IgD-negative memory B cell (primary cell): ENCODE results near the gene REN. TPM values are rescaled to one million over a fixed set of nuclear protein-coding genes. Genes with fewer than 3 reads are reported as not detected.

ENCODE experiments used
- H3K27ac Mint-ChIP-seq, 3 donors: one replicate each; pipeline ENCODE4 v1.8.0; 2020 to 2022; ENCODE audit warnings: mild to moderate bottlenecking in 3 of 3, mixed read lengths in 3 of 3, moderate library complexity in 1 of 3
- H3K27me3 Mint-ChIP-seq: one replicate; pipeline ENCODE4 v1.8.0; 2021; ENCODE audit warnings: mixed read lengths
- H3K36me3 Mint-ChIP-seq: one replicate; pipeline ENCODE4 v1.8.0; 2020; ENCODE audit warnings: mild to moderate bottlenecking, mixed read lengths
- H3K4me1 Mint-ChIP-seq, 3 donors: one replicate each; pipeline ENCODE4 v1.8.0; 2020 to 2022; ENCODE audit warnings: mixed read lengths in 3 of 3, mild to moderate bottlenecking in 1 of 3
- H3K4me3 Mint-ChIP-seq, 4 donors: one replicate each; pipeline ENCODE4 v1.8.0; 2020 to 2022; ENCODE audit warnings: mild to moderate bottlenecking in 4 of 4, mixed read lengths in 4 of 4, moderate library complexity in 3 of 4
- H3K9me3 Mint-ChIP-seq, 3 donors: one replicate each; pipeline ENCODE4 v1.8.0; 2020 to 2021; ENCODE audit warnings: mixed read lengths in 3 of 3, mild to moderate bottlenecking in 1 of 3
- polyA plus RNA-seq: library from polyadenylated mRNA; unstranded; fragments of 300-500 nt; fragmentation: Illumina TruSeq; gene quantifications from one replicate; pipeline ENCODE4 v1.2.3, GENCODE V29; 2021

REN gene
- polyA plus RNA-seq, 1 donor from 2014 or later: not detected

DNA sequence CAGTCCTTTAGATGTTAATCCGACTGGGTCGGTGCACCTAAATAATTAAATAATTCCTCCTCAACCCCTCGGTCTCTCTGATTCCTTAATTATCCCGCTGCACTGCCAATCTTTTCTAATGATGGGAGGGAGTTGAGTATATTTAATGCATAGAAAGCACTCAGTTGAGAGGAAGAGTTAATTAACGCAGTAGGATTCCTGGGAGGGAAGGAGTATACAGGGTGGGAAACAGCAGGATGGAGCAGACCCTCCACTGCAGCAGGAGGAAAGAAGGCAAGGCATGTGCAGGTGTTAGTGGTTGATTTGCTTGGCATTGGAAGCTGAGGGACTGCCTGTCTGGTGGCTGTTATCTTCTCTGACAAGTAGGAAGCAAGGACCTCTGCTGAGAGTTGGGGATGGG is 9.9 kb upstream of the REN start:
- Mint-ChIP-seq H3K36me3 (no peaks in the 10 kb centered on the region), H3K27me3 (peaks cover 12% of the 10 kb centered on the region), H3K27ac (no peak overlapping the region), H3K4me3 (no peak overlapping the region), H3K4me1 (no peaks in the 10 kb centered on the region), H3K9me3 (peaks cover 3 to 15% (median 4%) of the 10 kb centered on the region in 3 donors)

DNA sequence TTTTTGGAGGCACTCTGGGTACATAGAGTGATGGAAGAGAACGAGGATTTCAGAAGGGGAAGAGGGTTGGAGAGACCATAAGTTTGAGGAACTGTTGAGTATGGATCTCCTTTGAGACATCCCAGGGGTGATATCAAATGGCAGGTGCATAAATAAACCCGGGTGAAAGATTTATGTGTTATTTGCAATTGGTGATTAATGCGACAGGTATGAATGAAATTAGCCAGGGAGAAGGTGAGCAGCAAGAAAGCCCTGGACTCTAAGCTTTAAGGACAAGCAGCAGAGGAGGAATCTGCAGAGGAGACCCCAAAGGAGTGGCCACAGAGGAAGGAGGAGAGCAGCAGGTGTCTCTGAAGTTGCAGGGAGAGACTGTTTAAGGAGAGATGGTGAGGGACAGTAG is 8.8 kb upstream of the REN start:
- no peak overlapping the region for H3K27ac Mint-ChIP-seq
- peaks cover 12% of the 10 kb centered on the region for H3K27me3 Mint-ChIP-seq
- no peaks in the 10 kb centered on the region for H3K4me1 Mint-ChIP-seq
- H3K36me3 Mint-ChIP-seq: no peaks in the 10 kb centered on the region
- H3K4me3 Mint-ChIP-seq: no peak overlapping the region
- H3K9me3 Mint-ChIP-seq: peaks cover 7 to 20% (median 10%) of the 10 kb centered on the region in 3 donors

DNA sequence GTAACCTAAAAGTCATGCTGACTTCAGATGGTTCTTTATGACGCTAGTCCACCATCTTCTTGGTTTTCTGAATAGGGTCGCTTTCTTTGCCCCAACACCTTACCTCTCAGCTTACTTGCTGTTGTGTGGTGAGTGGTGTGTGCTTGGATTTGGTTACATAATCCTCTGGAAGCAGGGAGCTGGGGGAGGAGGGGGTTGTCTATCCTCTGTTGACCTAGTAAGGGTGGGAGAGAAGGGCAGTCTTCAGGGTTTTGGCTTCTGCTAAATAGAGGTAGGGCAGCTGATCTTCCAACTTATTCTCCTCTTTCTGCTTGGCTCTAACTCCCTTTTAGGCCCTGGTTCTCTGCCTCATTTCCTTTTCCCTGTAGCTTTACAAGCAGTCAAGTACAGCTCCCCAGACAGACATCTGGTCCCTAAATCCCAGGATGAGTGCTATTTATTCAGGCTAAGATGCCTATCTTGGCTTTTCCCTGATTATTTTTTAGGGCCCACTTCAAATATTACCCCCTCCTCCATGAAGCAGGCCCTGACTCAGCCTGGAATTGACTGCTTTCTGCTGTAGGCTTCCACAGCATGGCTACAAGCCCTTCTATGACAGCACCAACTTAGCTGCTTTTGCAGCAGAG is 6.4 kb upstream of the REN start:
- Mint-ChIP-seq H3K27ac (no peak overlapping the region), H3K36me3 (no peaks in the 10 kb centered on the region), H3K27me3 (peaks cover 5% of the 10 kb centered on the region), H3K4me3 (no peak overlapping the region), H3K4me1 (no peaks in the 10 kb centered on the region), H3K9me3 (peaks cover 7 to 33% (median 10%) of the 10 kb centered on the region in 3 donors)

DNA sequence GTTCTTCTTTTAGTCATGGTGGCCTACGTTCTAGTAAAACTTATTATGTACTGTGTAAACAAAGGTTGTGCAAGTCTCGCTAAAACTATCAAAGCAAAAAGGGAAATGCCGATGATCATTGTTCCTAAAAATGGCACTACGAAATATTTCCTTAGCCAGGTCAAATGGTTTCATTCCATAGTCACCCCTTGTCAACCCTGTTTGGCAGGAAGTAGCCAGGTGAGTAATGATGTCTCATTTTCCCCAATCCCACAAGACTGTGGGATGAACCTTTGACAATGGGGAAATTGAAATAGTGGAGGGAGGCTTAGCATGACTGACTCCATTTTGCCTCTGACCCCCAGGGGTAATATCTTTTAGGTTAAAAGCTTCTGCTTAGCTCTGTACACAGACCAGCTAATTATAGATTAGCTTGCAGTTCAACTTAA is 5.6 kb upstream of the REN start:
- Mint-ChIP-seq H3K4me3 (no peak overlapping the region), H3K27ac (no peak overlapping the region), H3K27me3 (peaks cover 8% of the 10 kb centered on the region), H3K4me1 (no peaks in the 10 kb centered on the region), H3K36me3 (no peaks in the 10 kb centered on the region), H3K9me3 (peaks cover 7 to 33% (median 10%) of the 10 kb centered on the region in 3 donors)

DNA sequence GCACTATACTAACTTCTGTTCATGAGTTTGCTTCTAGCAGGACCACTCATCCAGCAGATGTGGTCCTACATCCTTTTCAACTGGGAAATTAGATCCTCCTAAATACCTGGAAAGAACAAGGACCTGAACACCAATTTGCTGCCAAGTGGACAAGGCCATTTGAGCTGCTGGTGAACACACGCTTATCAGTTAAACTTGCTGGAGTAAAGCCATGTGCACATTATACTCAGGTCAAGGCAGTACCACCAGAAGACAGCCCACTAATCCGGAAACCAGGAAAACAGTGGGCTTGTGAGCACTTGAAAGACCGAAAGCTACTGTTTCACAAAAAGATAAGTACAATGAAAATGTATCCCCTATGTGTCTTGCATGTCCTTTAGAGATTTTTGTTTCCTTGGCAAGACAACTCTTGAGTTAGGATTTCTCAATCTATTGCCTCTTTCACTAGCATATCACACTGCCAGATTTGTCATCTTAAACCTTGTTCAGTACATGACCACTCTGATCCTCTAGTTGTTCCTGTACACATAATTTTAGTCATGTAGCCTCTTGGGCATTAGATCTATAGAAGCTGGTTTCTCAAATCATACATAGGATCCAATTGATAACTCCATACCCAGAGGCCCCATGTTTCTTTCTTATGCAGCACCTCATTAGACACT is 4.5 kb upstream of the REN start:
- Mint-ChIP-seq H3K4me1 (no peaks in the 10 kb centered on the region), H3K27ac (no peak overlapping the region), H3K9me3 (peaks cover 7 to 33% (median 11%) of the 10 kb centered on the region in 3 donors)

DNA sequence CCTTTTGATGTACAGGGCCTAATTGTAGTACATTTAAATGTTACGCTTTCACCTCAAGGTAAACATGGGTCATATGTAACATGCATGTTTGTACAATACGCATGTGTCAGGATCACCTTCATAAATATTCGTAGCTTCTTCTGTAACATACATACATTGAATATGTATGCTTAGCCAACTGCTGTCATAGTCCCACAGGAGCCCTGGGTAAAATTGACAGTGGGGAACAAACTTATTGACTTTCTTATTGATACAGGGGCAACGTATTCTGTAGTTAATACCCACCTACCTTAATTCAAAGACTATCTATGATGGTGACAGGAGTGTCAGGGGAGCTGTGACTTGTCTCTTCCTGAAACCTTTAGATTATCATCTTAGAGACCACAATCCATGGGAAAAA is 3.7 kb upstream of the REN start:
- Mint-ChIP-seq H3K4me1 (no peaks in the 10 kb centered on the region), H3K36me3 (peaks cover 1% of the 10 kb centered on the region), H3K27ac (no peak overlapping the region), H3K9me3 (peaks cover 7 to 33% (median 11%) of the 10 kb centered on the region in 3 donors), H3K4me3 (peak overlapping the region in 1 of 4 donors; percentile 34), H3K27me3 (peaks cover 15% of the 10 kb centered on the region)

More for the DNA sequence above, 4.5 kb upstream of the REN start:
- H3K27me3 Mint-ChIP-seq: peaks cover 11% of the 10 kb centered on the region
- H3K36me3 Mint-ChIP-seq: no peaks in the 10 kb centered on the region
- no peak overlapping the region for H3K4me3 Mint-ChIP-seq

DNA sequence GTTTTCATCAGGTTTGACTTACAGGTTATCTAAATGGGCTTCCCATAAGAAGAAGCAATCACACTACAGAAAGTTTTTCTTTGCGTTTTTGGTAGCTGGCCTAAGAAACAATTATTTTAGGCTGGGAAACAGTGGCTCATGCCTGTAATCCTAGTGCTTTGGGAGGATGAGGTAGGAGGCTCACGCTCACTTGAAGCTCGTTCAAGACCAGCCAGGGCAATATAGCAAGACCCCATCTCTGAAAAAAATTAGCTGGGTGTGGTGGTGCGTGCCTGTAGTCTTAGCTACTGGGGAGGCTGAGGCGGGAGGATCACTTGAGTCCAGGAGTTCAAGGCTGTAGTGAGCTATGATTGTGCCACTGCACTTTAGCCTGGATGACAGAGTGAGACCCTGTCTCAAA is 1.6 kb upstream of the REN start:
- peaks cover 6 to 28% (median 11%) of the 10 kb centered on the region in 3 donors for H3K9me3 Mint-ChIP-seq
- H3K4me3 Mint-ChIP-seq: no peak overlapping the region
- H3K27me3 Mint-ChIP-seq: peaks cover 10% of the 10 kb centered on the region
- H3K36me3 Mint-ChIP-seq: peaks cover 1% of the 10 kb centered on the region
- H3K27ac Mint-ChIP-seq: no peak overlapping the region
- H3K4me1 Mint-ChIP-seq: no peaks in the 10 kb centered on the region

DNA sequence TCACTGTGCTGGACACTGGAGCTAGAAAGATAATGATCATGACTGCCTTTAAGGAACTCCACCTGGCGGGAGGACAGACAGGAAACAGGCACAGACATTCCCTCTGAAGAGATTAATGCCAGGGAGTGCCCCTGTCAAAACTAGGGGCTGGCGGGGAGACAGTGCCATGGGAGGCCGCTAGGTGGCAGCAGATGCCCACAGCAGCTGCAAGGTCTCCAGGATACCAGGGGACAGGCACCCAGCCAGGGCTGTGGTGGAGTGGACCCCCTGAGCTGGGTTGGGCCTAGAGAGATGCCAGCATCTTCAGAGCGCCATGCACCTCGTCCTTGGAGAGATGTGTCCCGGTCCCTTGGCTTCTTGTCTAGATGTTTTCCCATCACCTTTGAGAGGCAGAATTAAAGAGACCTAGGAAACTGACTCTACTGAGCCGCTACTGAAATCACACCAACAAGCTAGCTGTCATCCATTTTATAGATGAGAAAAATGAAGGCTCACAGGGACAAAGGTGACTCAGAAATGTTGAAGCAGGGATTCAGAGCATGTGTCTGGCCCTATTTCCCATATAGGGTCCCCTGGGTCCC is 3.6 kb downstream of the REN start:
- H3K4me1 Mint-ChIP-seq: peaks cover 0 to 2% (median 0%) of the 10 kb centered on the region in 3 donors
- peaks cover 1% of the 10 kb centered on the region for H3K36me3 Mint-ChIP-seq
- H3K27me3 Mint-ChIP-seq: peaks cover 20% of the 10 kb centered on the region
- no peak overlapping the region for H3K27ac Mint-ChIP-seq
- no peak overlapping the region for H3K4me3 Mint-ChIP-seq
- H3K9me3 Mint-ChIP-seq: peaks cover 0 to 1% (median under 1%) of the 10 kb centered on the region in 3 donors

DNA sequence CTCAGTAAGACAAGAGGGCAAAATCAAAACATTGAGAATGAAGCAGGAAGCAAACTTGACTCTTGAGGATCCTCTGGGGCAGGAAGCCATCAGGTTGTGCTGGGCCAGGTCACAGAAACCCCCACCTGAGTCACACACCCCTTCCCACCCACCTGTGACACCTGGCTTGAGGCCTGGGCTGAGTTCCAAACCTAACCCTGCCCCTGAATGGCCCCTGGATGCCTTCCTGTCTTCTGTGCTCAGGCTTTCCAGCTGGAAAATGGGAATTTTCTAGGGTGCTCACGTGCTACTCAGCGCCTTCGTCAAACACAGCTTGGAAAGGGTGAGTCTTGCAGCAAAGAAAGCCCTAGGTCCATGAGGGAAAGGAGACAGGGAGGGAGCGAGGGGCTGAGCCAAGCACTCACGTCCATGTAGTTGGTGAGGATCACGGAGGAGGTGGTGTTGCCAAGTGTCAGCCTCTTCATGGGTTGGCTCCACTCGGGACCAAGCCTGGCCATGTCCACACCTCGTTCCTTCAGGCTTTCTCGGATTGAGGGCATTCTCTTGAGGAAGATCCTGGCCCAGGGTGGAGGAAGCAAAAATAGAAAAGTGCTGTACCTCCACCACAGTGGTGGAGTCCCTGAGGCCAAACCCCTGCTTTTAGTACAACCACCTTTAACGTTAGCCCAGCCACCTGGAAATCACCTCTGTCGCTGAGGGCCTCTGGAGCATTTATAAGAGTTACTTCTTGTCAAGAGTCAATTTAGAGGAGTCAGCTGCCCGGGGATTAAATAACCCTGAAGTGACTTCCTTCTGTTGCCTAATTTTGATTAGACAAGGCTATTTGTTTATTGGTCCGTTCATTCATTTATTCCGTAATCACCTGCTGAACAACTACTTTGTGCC is 4.3 kb downstream of the REN start:
- Mint-ChIP-seq H3K27me3 (peaks cover 20% of the 10 kb centered on the region), H3K4me1 (peaks cover 0 to 2% (median 0%) of the 10 kb centered on the region in 3 donors), H3K36me3 (peaks cover 1% of the 10 kb centered on the region), H3K4me3 (no peak overlapping the region), H3K27ac (no peak overlapping the region), H3K9me3 (peaks cover 0 to 1% (median 0%) of the 10 kb centered on the region in 3 donors)

DNA sequence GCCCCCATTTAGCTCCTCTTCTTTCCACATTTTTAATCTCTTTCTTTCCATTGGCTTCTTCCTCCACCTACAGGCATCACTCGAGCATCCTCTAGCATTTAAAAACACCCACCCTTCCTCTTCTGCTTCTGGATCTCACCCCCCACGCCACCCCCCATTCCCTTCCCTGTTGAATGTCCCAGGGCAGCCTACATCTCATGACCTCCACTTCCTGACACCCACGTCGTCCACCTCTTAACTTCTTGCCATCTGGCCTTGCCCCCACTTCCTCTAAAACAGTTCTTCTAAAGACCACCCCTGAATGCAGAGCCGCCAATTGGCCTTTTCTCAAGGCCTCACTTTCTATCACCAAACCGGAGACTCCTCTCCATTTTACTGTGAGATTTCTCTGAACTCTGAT is 8.2 kb downstream of the REN start:
- Mint-ChIP-seq H3K27me3 (peaks cover 27% of the 10 kb centered on the region), H3K27ac (no peak overlapping the region), H3K4me3 (peak overlapping the region in 1 of 4 donors; percentile 6), H3K36me3 (peaks cover 2% of the 10 kb centered on the region), H3K9me3 (no peaks in the 10 kb centered on the region), H3K4me1 (peaks cover 0 to 2% (median 0%) of the 10 kb centered on the region in 3 donors)

DNA sequence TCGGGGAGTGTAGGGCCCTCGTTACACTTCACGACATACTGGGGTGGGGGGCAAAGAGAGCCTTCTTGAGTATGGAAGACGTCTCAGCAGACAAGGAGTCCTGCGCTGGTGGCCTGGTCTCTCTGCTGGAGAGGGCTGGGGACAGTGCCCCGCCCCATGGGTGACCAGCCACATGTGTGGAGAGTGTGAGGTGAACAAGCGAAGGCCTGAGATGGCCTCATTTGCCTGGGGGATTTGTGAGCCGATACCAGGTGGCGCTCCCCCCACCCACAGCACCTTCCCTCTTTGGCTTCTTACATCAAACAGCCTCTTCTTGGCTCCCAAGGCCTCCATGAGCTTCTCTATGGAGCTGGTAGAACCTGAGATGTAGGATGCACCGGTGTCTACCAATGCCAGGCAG is 10.3 kb downstream of the REN start:
- H3K27ac Mint-ChIP-seq: no peak overlapping the region
- H3K4me3 Mint-ChIP-seq: no peak overlapping the region
- H3K36me3 Mint-ChIP-seq: peaks cover 2% of the 10 kb centered on the region
- H3K9me3 Mint-ChIP-seq: no peaks in the 10 kb centered on the region
- peaks cover 31% of the 10 kb centered on the region for H3K27me3 Mint-ChIP-seq
- peaks cover 0 to 2% (median 0%) of the 10 kb centered on the region in 3 donors for H3K4me1 Mint-ChIP-seq

DNA sequence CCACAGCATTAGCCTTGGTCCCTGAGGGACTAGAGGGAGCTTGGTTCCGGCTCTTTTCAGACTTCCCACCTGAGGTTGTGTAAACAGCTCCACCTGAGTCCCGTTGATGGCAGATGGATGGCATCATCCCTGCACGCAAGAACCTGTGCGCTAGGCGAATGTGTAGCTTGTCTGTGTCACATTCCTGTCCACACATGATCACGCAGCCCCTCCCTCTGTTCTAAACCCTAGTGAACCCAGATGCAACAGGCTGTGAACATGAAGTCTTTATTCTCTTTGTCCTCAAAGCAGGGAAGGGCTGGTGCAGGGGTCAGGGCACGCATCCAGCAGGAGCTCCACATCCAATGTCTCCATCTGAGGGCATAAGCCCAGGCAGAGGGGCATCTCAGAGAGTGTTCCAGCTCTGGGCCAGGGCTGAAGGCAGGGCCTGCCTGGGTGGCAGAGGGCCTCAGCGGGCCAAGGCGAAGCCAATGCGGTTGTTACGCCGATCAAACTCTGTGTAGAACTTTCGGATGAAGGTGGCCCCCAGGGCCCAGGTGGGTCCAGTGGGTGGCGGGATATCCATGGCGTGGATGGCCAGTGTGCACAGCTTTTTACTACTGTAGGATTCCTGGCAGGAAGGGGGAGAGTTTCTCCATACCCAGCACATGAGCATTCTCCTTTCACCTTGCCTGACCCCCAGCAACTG is 11.4 kb downstream of the REN start:
- Mint-ChIP-seq H3K27ac (no peak overlapping the region), H3K36me3 (peaks cover 2% of the 10 kb centered on the region), H3K9me3 (no peaks in the 10 kb centered on the region), H3K27me3 (peaks cover 27% of the 10 kb centered on the region), H3K4me3 (peak overlapping the region in 1 of 4 donors; percentile 8), H3K4me1 (peaks cover 0 to 2% (median 0%) of the 10 kb centered on the region in 3 donors)

DNA sequence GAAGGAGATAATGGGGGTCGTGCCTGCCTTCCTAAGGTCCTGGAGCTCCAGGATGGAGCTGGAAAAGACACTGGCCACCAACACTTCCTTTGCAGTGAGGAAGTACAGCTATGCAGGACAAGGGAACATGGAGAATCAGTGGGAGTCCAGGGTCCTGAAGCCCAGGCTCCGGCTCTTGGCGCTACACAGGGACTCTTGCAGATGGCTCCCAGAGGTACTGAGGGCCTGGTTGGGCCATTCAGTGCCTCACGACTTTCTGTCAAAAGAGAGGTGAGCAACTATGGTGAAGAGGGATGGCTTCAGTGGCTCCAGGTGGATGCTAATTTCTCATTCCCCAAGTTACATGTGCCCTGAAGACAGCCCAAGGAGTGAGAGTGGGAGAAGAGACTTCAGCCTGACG is 12.5 kb downstream of the REN start:
- Mint-ChIP-seq H3K27me3 (peaks cover 26% of the 10 kb centered on the region), H3K9me3 (no peaks in the 10 kb centered on the region), H3K4me3 (peak overlapping the region in 2 of 4 donors; percentile 8 to 44), H3K36me3 (peaks cover 2% of the 10 kb centered on the region), H3K4me1 (peaks cover 0 to 4% (median 0%) of the 10 kb centered on the region in 3 donors), H3K27ac (no peak overlapping the region)

DNA sequence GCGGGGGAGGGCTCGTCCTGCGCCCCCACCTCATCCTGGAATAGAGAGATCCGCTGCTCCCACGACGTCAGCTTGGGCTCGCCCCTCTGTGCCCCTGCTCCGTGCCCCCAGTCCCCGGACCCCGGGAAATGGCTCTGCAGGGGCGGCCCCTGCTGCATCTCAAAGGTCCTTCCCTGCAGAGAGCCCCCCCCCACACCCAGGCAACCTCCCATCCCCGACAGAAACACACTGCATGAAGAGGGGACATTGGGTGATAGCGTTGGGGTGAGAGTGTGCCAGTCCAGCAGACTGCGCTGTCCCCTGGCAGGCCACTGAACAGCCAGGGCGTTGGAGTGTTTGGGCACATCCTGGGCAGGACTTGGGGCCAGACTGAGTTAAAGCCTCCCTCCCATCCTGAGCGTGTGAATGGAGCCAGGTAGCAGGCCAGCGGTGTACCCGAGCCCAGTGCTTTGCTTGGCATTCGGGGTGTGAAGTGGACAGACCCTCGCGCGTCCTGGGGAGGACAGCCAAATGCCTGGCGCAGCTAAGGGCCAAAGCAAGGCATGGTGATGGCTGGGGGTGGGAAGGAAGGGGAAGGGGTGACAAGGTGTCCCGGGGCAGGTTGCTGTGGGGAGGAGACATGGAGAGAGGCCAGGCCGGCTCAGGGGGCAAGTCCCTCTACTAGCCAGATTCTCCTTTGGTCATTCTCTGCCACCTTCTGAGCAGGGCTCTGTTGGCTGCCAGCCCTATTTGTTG is 13.7 kb downstream of the REN start:
- H3K4me1 Mint-ChIP-seq: peaks cover 0 to 4% (median 0%) of the 10 kb centered on the region in 3 donors
- peaks cover 26% of the 10 kb centered on the region for H3K27me3 Mint-ChIP-seq
- H3K9me3 Mint-ChIP-seq: no peaks in the 10 kb centered on the region
- H3K36me3 Mint-ChIP-seq: peaks cover 2% of the 10 kb centered on the region
- H3K4me3 Mint-ChIP-seq: peak overlapping the region; percentile 70 to 89 (median 80)
- H3K27ac Mint-ChIP-seq: peak overlapping the region in 1 of 3 donors; percentile 52
